ENCODE results near the gene EEF1G. TPM values are rescaled to one million over a fixed set of nuclear protein-coding genes. Genes with fewer than 3 reads are reported as not detected.
"Not testable (repeated sequence)": the region's sequence is repeated elsewhere in the genome, so short reads cannot be mapped to it uniquely, and the experiment has no call there.

Gene EEF1G, protein sequence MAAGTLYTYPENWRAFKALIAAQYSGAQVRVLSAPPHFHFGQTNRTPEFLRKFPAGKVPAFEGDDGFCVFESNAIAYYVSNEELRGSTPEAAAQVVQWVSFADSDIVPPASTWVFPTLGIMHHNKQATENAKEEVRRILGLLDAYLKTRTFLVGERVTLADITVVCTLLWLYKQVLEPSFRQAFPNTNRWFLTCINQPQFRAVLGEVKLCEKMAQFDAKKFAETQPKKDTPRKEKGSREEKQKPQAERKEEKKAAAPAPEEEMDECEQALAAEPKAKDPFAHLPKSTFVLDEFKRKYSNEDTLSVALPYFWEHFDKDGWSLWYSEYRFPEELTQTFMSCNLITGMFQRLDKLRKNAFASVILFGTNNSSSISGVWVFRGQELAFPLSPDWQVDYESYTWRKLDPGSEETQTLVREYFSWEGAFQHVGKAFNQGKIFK
- 1,000 to 10,000 TPM; 2,119 to 2,744 (median 2,318) TPM for polyA plus RNA-seq (ENCODE audit: insufficient read depth in 1 of 5, insufficient read length in 5 of 5, low replicate concordance in 1 of 5)
- long read RNA-seq, donor 1, transcript EEF1G-201 (10 exons, 1,523 nt): major isoform, 950 of 1,881 reads
- long read RNA-seq, donor 1, transcript EEF1G-203 (9 exons, 2,496 nt): minor isoform, 249 of 1,881 reads
- long read RNA-seq, donor 1, partial matches to known transcripts: 656 of 1,881 reads
- long read RNA-seq, donor 1, other reads (novel, unspliced or antisense): 26 of 1,881 reads
- long read RNA-seq, donor 2, transcript EEF1G-201 (10 exons, 1,523 nt): major isoform, 764 of 1,247 reads
- long read RNA-seq, donor 2, transcript EEF1G-203 (9 exons, 2,496 nt): minor isoform, 116 of 1,247 reads
- long read RNA-seq, donor 2, partial matches to known transcripts: 367 of 1,247 reads
- long read RNA-seq, donor 2, other reads (novel, unspliced or antisense): 0 of 1,247 reads
- long read RNA-seq, donor 3, transcript EEF1G-201 (10 exons, 1,523 nt): major isoform, 687 of 1,532 reads
- long read RNA-seq, donor 3, transcript EEF1G-203 (9 exons, 2,496 nt): minor isoform, 162 of 1,532 reads
- long read RNA-seq, donor 3, partial matches to known transcripts: 677 of 1,532 reads
- long read RNA-seq, donor 3, other reads (novel, unspliced or antisense): 6 of 1,532 reads
- long read RNA-seq, donor 4, transcript EEF1G-203 (9 exons, 2,496 nt): minor isoform, 84 of 1,091 reads
- long read RNA-seq, donor 4, transcript EEF1G-201 (10 exons, 1,523 nt): major isoform, 475 of 1,091 reads
- long read RNA-seq, donor 4, partial matches to known transcripts: 532 of 1,091 reads
- long read RNA-seq, donor 4, other reads (novel, unspliced or antisense): 0 of 1,091 reads
- long read RNA-seq, donor 5, transcript EEF1G-201 (10 exons, 1,523 nt): major isoform, 993 of 1,833 reads
- long read RNA-seq, donor 5, transcript EEF1G-203 (9 exons, 2,496 nt): minor isoform, 150 of 1,833 reads
- long read RNA-seq, donor 5, partial matches to known transcripts: 690 of 1,833 reads
- long read RNA-seq, donor 5, other reads (novel, unspliced or antisense): 0 of 1,833 reads
- long read RNA-seq, donor 6, transcript EEF1G-201 (10 exons, 1,523 nt): major isoform, 1,118 of 2,020 reads
- long read RNA-seq, donor 6, transcript EEF1G-203 (9 exons, 2,496 nt): minor isoform, 154 of 2,020 reads
- long read RNA-seq, donor 6, partial matches to known transcripts: 725 of 2,020 reads
- long read RNA-seq, donor 6, other reads (novel, unspliced or antisense): 23 of 2,020 reads
- long read RNA-seq, donor 7, transcript EEF1G-203 (9 exons, 2,496 nt): minor isoform, 119 of 1,615 reads
- long read RNA-seq, donor 7, transcript EEF1G-201 (10 exons, 1,523 nt): major isoform, 724 of 1,615 reads
- long read RNA-seq, donor 7, partial matches to known transcripts: 772 of 1,615 reads
- long read RNA-seq, donor 7, other reads (novel, unspliced or antisense): 0 of 1,615 reads
- long read RNA-seq, donor 8, transcript EEF1G-203 (9 exons, 2,496 nt): minor isoform, 88 of 671 reads
- long read RNA-seq, donor 8, transcript EEF1G-201 (10 exons, 1,523 nt): major isoform, 360 of 671 reads
- long read RNA-seq, donor 8, partial matches to known transcripts: 223 of 671 reads
- long read RNA-seq, donor 8, other reads (novel, unspliced or antisense): 0 of 671 reads

- DNase-seq: peak; percentile 99 to 100
These were observed at the start of gene EEF1G for GRCh38 chr11:62573592-62574362. Gene EEF1G (minus strand): TSS chr11:62573891. CDS start chr11:62573842, 49 bp downstream.

- no peak for DNase-seq
These were observed 48.9 kb upstream of the EEF1G start for GRCh38 chr11:62622476-62623089.

DNA sequence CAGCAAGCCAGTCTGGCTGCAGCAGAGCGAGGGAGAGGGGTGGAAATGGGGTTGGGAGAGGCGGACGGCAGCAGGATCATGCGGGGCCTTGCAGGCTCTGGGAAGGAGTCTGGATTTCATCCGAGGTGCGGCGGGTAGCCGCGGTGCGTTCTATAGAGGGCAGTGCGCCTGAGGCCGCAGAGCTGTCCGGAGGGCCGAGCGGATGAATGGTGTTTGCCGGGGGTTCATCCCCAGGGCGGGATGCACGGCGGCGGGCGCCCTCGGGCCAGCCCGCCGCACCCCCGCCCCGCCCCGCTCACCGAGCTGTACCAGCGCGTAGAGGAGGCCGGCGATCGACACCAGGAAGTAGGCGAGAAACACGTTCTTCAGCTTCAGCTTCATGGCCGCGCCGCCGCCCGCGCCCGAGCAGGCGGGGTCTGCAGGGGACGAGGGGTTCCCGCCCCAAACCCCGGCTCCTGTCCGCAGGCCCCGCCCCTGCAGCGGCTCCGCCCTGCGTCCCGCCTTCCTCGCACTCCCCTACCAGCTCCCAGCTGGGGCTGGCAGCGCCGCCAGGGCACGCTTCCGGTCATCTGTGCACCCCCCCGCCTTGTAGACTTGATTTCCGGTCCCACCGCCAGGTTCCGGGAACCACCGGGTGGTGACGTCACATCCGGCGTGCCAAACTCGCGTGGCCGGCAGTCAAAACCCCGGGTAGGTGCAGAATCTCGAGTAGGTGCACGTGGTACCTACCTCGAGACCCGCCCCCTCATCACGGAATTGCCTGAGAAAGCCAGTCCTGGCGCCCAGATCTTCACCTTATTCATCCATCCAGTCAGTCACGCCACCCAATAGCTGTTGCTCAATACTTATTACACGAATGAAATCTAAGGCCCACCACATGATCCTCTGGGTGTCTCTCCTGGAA, 48.1 kb upstream of the EEF1G start, which contains the start of gene B3GAT3:
B3GAT3 (minus strand) TSS at position 420 of the 904 bp plus-strand sequence; CDS start at position 381, 39 bp downstream.
- DNase-seq: peak; percentile 98 to 99

DNA sequence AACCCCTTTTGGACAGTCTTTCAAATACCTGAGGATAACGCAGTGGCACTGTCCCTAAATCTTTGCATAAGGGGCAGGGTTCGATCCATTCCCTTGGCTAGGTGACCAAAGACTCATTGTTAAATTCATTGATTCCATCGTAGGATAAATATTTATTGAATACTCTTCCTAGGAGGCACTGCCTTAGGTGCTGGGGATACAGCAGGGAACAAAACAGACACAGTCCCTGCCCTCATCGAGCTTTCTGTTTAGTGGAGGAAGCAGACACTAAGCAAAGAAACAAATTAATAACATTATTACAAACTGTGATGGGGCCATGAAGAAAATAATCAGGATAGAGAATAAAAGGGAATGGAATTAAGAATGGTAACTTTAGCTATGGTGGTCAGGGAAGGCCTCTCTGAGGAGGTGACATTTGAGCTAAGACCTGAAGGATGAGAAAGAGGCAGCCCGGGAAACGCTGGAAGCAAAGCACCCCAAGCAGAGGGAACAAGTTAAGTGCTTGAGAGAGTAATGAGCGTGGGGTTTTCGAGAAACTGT, 47.4 kb upstream of the EEF1G start:
- no peak for DNase-seq

GRCh38 chr11:62616957-62617356, 43.3 kb upstream of the EEF1G start:
- DNase-seq: not testable (repeated sequence)

DNA sequence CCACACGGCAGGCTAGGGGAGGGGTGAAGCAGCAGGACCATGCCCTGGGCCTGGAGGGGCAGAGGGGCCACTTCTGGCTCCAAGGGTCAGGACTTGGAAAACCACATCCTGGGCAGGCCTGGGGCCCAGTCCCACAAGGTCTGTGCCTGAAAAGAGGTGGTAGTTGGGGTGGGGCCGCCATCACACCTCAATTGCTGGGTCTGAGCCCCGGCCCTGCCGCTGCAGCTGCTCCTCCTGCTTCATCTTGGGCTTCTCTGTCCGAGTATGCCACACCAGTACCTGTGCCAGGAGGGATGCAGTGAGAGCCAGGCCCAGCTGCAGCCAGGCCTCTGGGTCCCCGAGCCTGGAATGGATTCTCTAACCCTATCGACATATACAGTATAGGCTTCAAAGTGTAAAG, 41.8 kb upstream of the EEF1G start:
- no peak for DNase-seq

GRCh38 chr11:62614275-62614674, 40.6 kb upstream of the EEF1G start:
- DNase-seq: no peak

DNA sequence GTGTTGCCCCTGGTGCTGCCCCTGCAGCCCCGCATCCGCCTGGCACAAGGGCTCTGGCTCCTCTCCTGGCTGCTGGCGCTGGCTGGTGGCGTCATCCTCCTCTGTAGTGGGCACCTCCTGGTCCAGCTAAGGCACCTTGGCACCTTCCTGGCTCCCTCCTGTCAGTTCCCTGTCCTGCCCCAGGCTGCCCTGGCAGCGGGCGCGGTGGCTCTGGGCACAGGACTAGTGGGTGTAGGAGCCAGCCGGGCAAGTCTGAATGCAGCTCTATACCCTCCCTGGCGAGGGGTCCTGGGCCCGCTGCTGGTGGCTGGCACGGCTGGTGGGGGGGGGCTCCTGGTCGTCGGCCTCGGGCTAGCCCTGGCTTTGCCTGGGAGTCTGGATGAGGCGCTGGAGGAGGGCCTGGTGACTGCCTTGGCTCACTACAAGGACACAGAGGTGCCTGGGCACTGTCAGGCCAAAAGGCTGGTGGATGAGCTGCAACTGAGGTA, 39.6 kb upstream of the EEF1G start:
- no peak for DNase-seq

DNA sequence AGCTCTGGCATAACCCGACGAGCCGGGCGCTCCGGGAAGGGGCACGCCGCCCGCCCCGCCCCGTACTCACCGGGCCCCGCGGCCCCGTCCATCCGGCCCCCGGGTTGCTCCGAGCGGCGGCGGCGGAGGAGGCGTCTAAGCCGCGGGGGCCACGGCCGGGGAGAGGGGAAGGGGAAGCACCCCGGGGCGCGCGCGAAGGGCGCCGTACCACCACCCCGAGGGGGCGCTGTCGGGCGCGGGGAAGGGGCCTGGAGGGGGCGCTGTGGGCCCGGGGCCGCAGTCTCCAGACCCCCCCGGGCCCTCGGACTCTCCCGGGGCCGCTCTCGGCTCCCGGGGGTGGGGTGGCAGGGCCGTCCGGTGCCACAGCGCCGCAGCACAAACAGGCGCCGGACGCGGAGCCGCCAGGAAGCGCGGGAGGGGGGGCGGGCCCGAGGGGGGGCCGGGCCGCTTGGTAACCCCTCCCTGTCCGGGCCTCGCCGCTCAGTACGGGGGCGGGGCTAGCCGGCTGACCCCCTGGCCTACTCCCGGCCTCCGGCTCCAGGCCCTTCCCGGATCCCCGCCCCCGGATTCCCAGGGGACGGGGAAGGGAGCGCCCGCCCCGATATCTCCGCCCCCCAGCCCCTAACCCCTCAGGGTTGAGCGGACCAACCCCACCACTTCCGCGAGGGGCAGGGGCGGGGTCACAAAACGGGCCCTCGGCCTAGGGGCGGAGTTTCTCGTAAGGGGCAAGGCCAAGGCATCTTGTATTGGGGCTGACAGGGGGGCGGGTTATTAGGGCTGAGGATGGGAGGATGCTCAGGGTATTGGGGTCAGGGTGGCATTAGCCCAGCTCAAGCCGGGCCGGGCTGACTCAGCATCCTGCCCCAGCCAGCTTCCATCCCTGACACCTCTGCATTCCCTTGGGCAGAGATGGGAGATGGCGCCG, 38.9 kb upstream of the EEF1G start, which contains the start of the genes EML3 and ROM1:
EML3 (minus strand) TSS at position 410 of the 925 bp plus-strand sequence; CDS start at position 92, 318 bp downstream.
ROM1 (plus strand) TSS at position 892 of the 925 bp plus-strand sequence; CDS start at position 917, 25 bp downstream.
- peak; percentile 84 to 88 for DNase-seq

DNA sequence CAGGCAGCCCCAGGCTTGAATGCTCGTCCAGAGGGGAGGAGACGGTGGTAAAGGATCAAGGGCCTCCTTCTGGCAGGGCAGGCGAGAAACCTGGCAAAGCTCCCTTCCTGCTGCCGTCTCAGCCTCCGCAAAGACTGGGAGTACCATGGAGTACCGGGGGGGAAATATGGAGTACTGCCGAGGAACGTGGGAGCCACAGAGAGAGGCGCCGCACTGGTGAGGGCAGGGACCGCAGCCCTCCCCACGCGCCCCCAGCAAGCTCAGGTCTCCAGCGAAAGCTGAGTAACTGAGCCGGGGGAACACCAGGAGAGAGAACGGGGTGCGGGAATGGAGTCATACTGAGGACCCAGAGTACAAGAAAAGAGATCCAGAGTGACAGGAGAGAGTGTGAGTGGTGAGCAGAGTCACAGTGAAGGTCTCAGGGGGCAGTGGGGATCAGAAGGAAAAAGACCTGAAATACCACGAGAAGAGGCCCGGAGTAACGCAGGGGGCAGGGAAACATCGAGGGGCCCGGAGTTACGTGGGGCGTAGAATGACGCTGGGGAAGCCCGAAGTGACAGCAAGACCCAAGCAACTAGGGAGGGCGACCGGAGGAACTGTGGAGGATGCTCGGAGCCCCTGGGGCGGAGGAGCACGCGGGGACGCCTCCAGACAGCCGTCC, 38.1 kb upstream of the EEF1G start:
- DNase-seq: peak; percentile 62 to 71

GRCh38 chr11:62610814-62611704, 37.4 kb upstream of the EEF1G start:
- DNase-seq: no peak

DNA sequence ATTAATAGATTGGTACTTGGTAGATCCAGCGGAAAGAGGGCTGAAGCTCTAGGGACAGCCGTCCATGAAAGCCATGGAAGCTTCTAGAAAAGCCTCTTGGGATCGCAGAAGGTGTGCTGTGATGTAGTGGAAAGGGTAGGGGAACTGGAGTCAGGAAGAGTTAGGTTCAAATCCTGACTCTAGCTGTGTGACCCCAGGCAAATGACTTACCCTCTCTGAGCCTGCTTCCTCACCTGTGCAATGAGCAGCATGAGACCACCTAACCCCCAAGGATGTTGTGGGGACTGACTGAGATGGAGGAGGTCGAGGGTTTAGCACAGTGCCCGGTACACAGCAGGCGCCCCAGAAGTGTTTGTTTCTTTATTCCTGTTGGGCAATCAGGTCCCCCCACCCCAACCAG, 36.7 kb upstream of the EEF1G start:
- no peak for DNase-seq

- no peak for DNase-seq
These were observed 35.1 kb upstream of the EEF1G start for GRCh38 chr11:62608776-62609175.

GRCh38 chr11:62607714-62608113, 34.0 kb upstream of the EEF1G start:
- DNase-seq: no peak
